ENCODE results near the gene GUCY2C. TPM values are rescaled to one million over a fixed set of nuclear protein-coding genes. Genes with fewer than 3 reads are reported as not detected.

Gene GUCY2C
- total RNA-seq, 6 experiments from 2014 or later = 0.10 TPM; not detected in 5

- 13% methylated on average over 3 of the region's 76 CpGs for WGBS (ENCODE audit: insufficient coverage, low coverage, low lambda C conversion rate, missing lambda C conversion rate)
- H3K36me3 ChIP-seq = no peaks in the 10 kb centered on the region
These were observed 128.8 kb downstream of the GUCY2C start, which contains the start of gene PLBD1 for GRCh38 chr12:14567351-14568162. Gene PLBD1 (minus strand): TSS chr12:14567883. CDS start chr12:14567696, 187 bp downstream.

GRCh38 chr12:14564336-14564959 lies 132.0 kb downstream of the GUCY2C start:
- Histone ChIP-seq H3K4me3 (no peak overlapping the region), H3K4me1 (peaks cover 0 to 2% (median 0%) of the 10 kb centered on the region in 4 donors), H3K36me3 (no peaks in the 10 kb centered on the region), H3K27ac (no peak overlapping the region), H3K9me3 (no peaks in the 10 kb centered on the region), H3K27me3 (no peaks in the 10 kb centered on the region)
- intact Hi-C loops (cut with DNase I) = no loop called here
- 100% methylated on average over 1 of the region's 2 CpGs for WGBS (ENCODE audit: insufficient coverage, low coverage, low lambda C conversion rate, missing lambda C conversion rate)
- DNase-seq = no peak
- ATAC-seq = no peak
- no peak for TF ChIP-seq POLR2A (IDR thresholded peaks at IDR 0.05)
- TF ChIP-seq, protein P1, sequence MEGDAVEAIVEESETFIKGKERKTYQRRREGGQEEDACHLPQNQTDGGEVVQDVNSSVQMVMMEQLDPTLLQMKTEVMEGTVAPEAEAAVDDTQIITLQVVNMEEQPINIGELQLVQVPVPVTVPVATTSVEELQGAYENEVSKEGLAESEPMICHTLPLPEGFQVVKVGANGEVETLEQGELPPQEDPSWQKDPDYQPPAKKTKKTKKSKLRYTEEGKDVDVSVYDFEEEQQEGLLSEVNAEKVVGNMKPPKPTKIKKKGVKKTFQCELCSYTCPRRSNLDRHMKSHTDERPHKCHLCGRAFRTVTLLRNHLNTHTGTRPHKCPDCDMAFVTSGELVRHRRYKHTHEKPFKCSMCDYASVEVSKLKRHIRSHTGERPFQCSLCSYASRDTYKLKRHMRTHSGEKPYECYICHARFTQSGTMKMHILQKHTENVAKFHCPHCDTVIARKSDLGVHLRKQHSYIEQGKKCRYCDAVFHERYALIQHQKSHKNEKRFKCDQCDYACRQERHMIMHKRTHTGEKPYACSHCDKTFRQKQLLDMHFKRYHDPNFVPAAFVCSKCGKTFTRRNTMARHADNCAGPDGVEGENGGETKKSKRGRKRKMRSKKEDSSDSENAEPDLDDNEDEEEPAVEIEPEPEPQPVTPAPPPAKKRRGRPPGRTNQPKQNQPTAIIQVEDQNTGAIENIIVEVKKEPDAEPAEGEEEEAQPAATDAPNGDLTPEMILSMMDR (IDR thresholded peaks at IDR 0.05) = no peak

More at GRCh38 chr12:14567351-14568162, 128.8 kb downstream of the GUCY2C start, which contains the start of gene PLBD1:
- no peaks in the 10 kb centered on the region for H3K9me3 ChIP-seq
- DNase-seq (peak; percentile 82 to 88 (median 85)), ATAC-seq (peak; percentile 89 to 94 (median 90))
- peak; percentile 73 for TF ChIP-seq POLR2A (IDR thresholded peaks at IDR 0.05)
- TF ChIP-seq, protein P1 (IDR thresholded peaks at IDR 0.05) = no peak
- H3K27me3 ChIP-seq = no peaks in the 10 kb centered on the region
- H3K27ac ChIP-seq = peak within 1 kb of the TSS; percentile 61 to 62 (median 62)
- intact Hi-C loops (cut with DNase I) = no loop called here
- peak within 1 kb of the TSS; percentile 57 to 70 (median 60) for H3K4me3 ChIP-seq
- H3K4me1 ChIP-seq = no peaks in the 10 kb centered on the region

DNA sequence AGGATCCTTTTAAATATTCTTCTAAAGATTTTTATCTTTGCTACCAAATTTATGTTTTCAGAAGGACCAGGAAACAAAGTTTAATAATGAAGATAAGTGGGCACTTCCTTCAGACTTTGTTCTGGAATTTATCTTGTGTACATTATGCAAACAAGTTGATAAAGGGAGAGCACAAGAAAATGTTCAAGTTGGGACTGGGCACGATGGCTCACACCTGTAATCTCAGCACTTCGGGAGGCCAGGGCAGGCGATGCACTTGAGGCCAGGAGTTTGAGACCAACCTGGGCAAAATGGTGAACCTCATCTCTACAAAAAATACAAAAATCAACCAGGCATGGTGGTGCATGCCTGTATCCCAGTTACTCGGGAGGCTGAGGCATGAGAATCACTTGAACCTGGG lies 133.4 kb downstream of the GUCY2C start:
- peaks cover 0 to 2% (median 0%) of the 10 kb centered on the region in 4 donors for H3K4me1 ChIP-seq
- no peaks in the 10 kb centered on the region for H3K27me3 ChIP-seq
- intact Hi-C loops (cut with DNase I) = no loop called here
- WGBS (ENCODE audit: insufficient coverage, low coverage, low lambda C conversion rate, missing lambda C conversion rate) = 80% methylated on average over 4 of the region's 4 CpGs
- H3K4me3 ChIP-seq = no peak overlapping the region
- no peak for ATAC-seq
- no peak overlapping the region for H3K27ac ChIP-seq
- DNase-seq = no peak
- H3K36me3 ChIP-seq = no peaks in the 10 kb centered on the region
- TF ChIP-seq, protein P1 (IDR thresholded peaks at IDR 0.05) = no peak
- TF ChIP-seq POLR2A (IDR thresholded peaks at IDR 0.05) = no peak
- no peaks in the 10 kb centered on the region for H3K9me3 ChIP-seq

Other genes with a start within 250 kb of the GUCY2C start
- gene PLBD1, start 128.7 kb downstream of the GUCY2C start, total RNA-seq = 1 to 10 TPM; 1.7 to 7.2 (median 3.5) TPM
- 10 to 100 TPM in 4 of 6 experiments, 1 to 10 TPM in 2; 8.6 to 24.9 (median 16.9) TPM for gene WBP11, start 106.9 kb upstream of the GUCY2C start, total RNA-seq
- under 1 TPM; 0.37 to 0.91 (median 0.74) TPM for gene C12orf60, start 107.1 kb upstream of the GUCY2C start, total RNA-seq
- under 1 TPM in 5 of 6 experiments, not detected in 1; 0.24 to 0.68 (median 0.40) TPM for gene SMCO3, start 117.6 kb upstream of the GUCY2C start, total RNA-seq
- gene ART4, start 146.9 kb upstream of the GUCY2C start, total RNA-seq = 10 to 100 TPM; 19.6 to 43.5 (median 25.1) TPM
- gene MGP, start 189.3 kb upstream of the GUCY2C start, total RNA-seq = 10 to 100 TPM in 2 of 6 experiments, 1 to 10 TPM in 4; 4.7 to 15.1 (median 7.1) TPM
- 1 to 10 TPM in 1 of 6 experiments, under 1 TPM in 3, not detected in 2; 0.26 to 1.0 (median 0.39) TPM for gene ERP27, start 241.9 kb upstream of the GUCY2C start, total RNA-seq